C4-2B (cell line): Measurements from ENCODE around the gene LGR6.

Experiments used
- H3K27ac ChIP-seq: fragments of 450-650 bp; 2 replicates; pipeline ENCODE4 v1.5.1; 2017
- ZFX ChIP-seq: fragments of 450-650 bp; IDR thresholded peaks from 2 replicates; pipeline ENCODE4 v1.6.1; 2017
- TF ChIP-seq, protein P1 (sequence below): fragments of 450-650 bp; conservative IDR thresholded peaks from 2 replicates; pipeline ENCODE4 v1.5.1; 2017; ENCODE audit warnings: mild to moderate bottlenecking

LGR6 gene

DNA sequence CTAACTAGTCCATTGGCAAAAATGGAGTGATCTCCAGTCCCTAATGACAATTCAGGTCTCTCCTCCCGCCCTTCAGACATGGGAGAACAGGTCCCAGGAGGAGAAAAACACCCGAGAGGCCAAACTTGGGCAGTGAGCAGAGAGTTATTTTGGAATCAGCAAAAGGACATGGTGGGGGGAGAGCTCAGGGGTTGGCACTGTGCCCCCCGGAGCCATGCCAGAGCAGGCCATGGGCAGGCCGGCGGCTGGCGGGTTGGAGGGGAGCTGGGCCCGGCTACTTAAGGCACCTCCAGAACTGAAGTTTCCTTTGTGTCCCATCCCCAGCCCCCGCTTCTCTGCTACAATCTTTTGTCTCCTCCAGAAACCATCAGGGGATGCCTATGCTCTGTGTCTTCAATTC, 7.1 kb downstream of the LGR6 start:
- TF ChIP-seq, protein P1, sequence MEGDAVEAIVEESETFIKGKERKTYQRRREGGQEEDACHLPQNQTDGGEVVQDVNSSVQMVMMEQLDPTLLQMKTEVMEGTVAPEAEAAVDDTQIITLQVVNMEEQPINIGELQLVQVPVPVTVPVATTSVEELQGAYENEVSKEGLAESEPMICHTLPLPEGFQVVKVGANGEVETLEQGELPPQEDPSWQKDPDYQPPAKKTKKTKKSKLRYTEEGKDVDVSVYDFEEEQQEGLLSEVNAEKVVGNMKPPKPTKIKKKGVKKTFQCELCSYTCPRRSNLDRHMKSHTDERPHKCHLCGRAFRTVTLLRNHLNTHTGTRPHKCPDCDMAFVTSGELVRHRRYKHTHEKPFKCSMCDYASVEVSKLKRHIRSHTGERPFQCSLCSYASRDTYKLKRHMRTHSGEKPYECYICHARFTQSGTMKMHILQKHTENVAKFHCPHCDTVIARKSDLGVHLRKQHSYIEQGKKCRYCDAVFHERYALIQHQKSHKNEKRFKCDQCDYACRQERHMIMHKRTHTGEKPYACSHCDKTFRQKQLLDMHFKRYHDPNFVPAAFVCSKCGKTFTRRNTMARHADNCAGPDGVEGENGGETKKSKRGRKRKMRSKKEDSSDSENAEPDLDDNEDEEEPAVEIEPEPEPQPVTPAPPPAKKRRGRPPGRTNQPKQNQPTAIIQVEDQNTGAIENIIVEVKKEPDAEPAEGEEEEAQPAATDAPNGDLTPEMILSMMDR: no peak
- TF ChIP-seq ZFX: no peak
- H3K27ac ChIP-seq: no peak overlapping the region; the same call in 1 of the 2 replicates

DNA sequence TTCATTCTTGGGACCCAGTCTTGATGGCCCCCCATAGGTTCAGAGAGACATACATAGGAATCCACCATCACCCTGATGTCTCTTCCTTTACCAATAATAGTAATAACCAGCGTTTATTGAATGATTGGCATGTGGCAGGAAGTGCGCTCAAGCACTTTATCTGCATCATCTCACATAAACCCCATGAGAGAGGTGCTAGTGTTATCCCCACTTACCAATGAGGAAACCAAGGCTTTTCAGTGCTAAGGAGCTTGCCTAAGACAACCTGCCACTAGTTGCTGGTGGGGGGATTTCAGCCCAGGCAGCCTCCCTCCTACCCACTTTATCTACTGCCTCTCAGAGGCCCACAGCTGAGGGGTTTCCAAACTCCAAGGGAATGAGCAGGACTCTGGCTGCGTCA, 7.7 kb downstream of the LGR6 start:
- no peak overlapping the region for H3K27ac ChIP-seq
- TF ChIP-seq, protein P1: no peak
- no peak for TF ChIP-seq ZFX

DNA sequence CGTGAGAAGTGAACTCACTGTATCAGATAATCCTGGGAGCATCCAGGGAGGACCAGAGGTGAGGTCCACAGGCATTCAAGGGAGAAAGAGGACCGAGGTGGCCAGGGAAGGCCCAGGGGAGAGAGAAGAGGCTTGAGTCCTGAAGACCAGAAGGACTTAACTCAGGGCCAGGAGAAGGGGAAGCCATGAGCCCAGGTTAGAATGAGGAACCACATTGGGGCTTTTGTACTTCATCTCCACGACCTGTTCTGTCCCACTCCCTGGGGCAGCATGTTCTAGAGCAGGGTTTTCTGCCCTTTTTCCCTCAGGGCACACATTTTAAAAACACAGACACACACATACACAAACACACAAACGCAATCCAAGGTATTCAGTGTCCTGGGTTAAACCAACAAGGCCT, 8.4 kb downstream of the LGR6 start:
- TF ChIP-seq ZFX: no peak
- TF ChIP-seq, protein P1: no peak
- H3K27ac ChIP-seq: no peak overlapping the region

DNA sequence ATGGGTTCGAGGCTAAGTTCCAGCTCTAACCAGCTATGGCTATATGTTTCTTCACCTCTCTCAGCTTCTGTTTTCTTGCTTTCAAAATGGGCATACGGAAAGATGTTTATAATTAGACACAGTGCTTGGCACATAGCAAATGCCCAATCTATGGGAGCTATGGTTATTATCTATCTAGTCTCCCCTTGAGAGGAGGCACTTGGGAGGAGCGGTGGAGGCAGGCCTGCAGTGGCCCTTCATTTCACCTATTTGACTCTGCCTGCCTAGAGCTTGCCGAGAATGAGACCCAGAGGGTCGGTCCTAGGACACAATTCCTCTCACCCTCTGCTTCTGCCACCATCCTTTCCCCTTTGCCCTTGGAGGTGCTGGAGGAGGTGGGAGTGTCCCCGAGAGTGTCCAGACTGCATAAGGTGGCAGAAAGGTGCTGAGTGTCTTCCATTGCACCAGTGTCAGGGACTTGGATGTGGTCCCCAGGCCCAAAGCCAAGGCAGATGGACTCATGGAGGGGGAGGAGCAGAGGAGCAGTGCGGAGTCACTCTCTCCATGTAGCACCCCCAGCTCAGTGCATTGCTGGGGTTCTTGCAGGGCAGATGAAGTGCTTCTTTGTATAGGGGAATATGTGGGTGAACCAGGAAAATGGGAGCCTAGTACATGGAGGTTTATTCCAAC, 9.0 kb downstream of the LGR6 start:
- no peak overlapping the region for H3K27ac ChIP-seq
- TF ChIP-seq, protein P1: no peak
- TF ChIP-seq ZFX: no peak

DNA sequence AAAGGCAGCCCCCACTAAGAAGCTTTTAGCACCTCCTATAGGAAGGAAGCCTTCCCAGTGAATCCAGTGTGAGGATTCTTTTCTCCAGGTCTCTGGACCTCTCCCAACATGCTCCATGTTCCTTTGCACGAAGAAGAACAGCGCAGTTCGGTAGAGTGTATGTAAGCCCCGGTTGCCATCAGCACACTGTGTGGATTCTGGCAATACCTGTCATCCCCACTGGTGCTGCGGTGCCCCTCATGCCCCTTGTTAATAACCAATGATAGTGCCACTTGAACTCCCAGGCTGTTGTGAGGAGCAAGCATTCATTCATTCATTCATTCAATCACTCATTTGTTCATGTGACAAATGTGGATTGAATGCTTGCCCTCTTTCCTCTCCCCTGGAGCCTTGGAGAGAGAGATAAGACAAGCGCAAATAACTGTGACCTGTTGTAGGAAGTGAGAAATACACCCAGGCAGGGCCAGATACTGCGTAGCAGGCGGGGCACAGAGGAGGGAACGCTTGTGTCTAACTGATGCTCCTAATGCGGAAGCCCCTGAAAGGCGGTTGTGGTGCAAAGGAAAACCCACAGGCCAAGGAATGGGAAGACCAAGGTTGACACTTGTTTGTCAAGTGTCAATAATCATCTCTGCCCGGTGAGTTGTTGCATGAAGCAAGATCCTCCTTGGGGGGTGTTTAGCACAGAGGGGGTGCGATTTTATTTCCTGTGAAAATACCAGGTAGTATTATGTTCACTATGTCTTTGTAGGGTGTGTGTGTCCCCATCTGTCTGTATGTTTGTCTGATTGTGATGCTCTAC, 9.8 kb downstream of the LGR6 start:
- TF ChIP-seq, protein P1: no peak
- no peak for TF ChIP-seq ZFX
- no peak overlapping the region for H3K27ac ChIP-seq

DNA sequence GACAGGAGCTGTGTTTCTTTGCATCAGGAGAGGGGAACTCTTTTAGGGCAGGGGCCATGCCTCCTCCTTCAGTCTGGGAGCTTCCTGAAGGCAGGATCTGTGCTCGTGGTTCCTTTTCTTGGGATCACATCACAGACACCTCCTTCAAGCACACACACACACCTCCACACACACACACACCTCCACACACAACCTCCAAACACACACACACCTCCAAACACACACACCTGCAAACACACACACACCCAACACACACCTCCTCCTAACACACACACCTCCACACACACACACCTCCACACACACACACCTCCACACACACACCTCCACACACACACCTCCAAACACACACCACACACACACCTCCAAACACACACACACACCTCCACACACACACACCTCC, 10.5 kb downstream of the LGR6 start:
- TF ChIP-seq ZFX: no peak
- TF ChIP-seq, protein P1: no peak
- no peak overlapping the region for H3K27ac ChIP-seq

DNA sequence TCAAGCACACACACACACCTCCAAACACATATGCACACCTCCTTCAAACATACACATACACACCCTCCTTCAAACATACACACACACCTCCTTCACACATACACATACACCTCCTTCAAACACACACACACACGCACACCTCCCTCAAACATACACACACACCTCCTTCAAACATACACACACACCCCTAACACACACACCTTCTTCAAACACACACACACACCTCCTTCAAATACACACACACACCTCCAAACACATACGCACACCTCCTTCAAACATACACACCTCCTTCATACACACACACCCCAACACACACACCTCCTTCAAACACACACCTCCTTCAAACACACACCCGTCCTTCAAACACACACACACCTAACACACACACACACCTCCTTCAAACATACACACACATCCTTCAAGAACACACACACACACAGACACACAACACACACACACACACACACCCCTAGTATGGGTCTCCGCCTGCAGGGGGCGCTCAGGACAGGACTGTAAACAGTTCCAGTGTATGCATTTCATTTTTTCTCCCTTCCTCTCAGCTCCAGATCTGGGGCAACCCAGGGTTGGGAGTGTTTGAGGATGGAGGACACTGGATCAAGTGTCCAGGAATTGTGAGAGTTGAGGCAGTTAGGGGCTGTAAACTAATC, 12.1 kb downstream of the LGR6 start:
- TF ChIP-seq ZFX: no peak
- TF ChIP-seq, protein P1: peak; percentile 30
- H3K27ac ChIP-seq: no peak overlapping the region
